Measurements from ENCODE around the gene CHCHD5. TPM values are rescaled to one million over a fixed set of nuclear protein-coding genes. Genes with fewer than 3 reads are reported as not detected.

Gene CHCHD5
- total and polyA plus RNA-seq, 2 of the 8 experiments (the other 6 are each of a cell fraction or from before 2014, with no cell fraction given), result 27.2 to 71.5 TPM

GRCh38 chr2:112621790-112622527 lies 37.5 kb downstream of the CHCHD5 start:
- Histone ChIP-seq H2AK5ac (ENCODE audit: low read depth, low read length) (no peak overlapping the region), H3K14ac (ENCODE audit: insufficient read length) (no peak overlapping the region), H3K4me3 (ENCODE audit: extremely low read depth in 1 of 4, insufficient read depth in 2 of 4, low read depth in 3 of 4, low read length in 4 of 4) (no peak overlapping the region), H3K27me3 (replicated peaks in 1 of 4; ENCODE audit: control insufficient read depth in 3 of 4, extremely low read depth in 1 of 4, insufficient read depth in 3 of 4, low read length in 3 of 4) (no peaks in the 10 kb centered on the region), H4K20me1 (replicated peaks in 1 of 2; ENCODE audit: control insufficient read depth in 1 of 2, insufficient read depth in 2 of 2, low read length in 2 of 2) (no peaks in the 10 kb centered on the region), H2AFZ (ENCODE audit: low read length) (peak overlapping the region; percentile 10), H3K79me1 (ENCODE audit: low read depth, low read length) (no peaks in the 10 kb centered on the region), H3K23me2 (ENCODE audit: low read depth, low read length) (peaks cover 1% of the 10 kb centered on the region; the same call in 1 of the 2 replicates), H3K36me3 (ENCODE audit: control insufficient read depth in 2 of 4, insufficient read depth in 4 of 4, low read length in 3 of 4) (no peaks in the 10 kb centered on the region), H3K9ac (replicated peaks in 1 of 4; ENCODE audit: extremely low read depth in 1 of 4, low read depth in 3 of 4, low read length in 3 of 4) (peak overlapping the region in 1 of 4 experiments; percentile 2; a peak in 1 of 7 replicates), H3K27ac (ENCODE audit: low read depth, low read length) (no peak overlapping the region), H2BK15ac (ENCODE audit: low read length) (no peak overlapping the region), H2BK120ac (replicated peaks; ENCODE audit: low read depth, low read length) (no peak overlapping the region), H3K56ac (replicated peaks; ENCODE audit: insufficient read length, low read depth, low read length) (no peak overlapping the region), H4K8ac (ENCODE audit: extremely low read depth, insufficient read depth, low read length) (no peak overlapping the region), H3K79me2 (ENCODE audit: control insufficient read depth in 1 of 2, insufficient read depth in 2 of 2, low read length in 2 of 2) (no peaks in the 10 kb centered on the region), H2BK12ac (ENCODE audit: low read depth, low read length) (no peak overlapping the region; the same call in 1 of the 2 replicates), H3K18ac (ENCODE audit: extremely low read depth, low read length) (no peak overlapping the region), H3K4me1 (replicated peaks in 1 of 4; ENCODE audit: control insufficient read depth in 3 of 4, insufficient read depth in 4 of 4, low read length in 3 of 4) (no peaks in the 10 kb centered on the region), H2BK20ac (ENCODE audit: low read length) (no peak overlapping the region), H2BK5ac (ENCODE audit: low read depth, low read length) (0 out of 2 replicates have a peak overlapping the region, but pooled peaks have one; percentile 40), H3K9me3 (ENCODE audit: insufficient read depth in 2 of 2, low read depth in 1 of 2, low read length in 1 of 2) (no peaks in the 10 kb centered on the region), H3K4me2 (ENCODE audit: insufficient read depth in 1 of 2, low read depth in 2 of 2, low read length in 2 of 2) (no peak overlapping the region; a peak in 1 of 4 replicates), H4K91ac (replicated peaks; ENCODE audit: insufficient read length, low read length) (no peak overlapping the region), H3K23ac (ENCODE audit: insufficient read length) (no peak overlapping the region), H3K4ac (replicated peaks; ENCODE audit: insufficient read length, low read depth, low read length) (no peak overlapping the region), H4K5ac (ENCODE audit: insufficient read length, low read depth, low read length) (no peak overlapping the region)
- no peak for FAIRE-seq
- DNase-seq (ENCODE audit: low read depth in 1 of 2, low spot score in 2 of 2), result no peak
- POLR2A ChIA-PET (ENCODE audit: partially characterized antibody), result interaction anchor here (2.5 kb wide), 1 partner anchor 25 kb away, joined by 12 read pairs; the partner anchor contains the start of gene SLC20A1
- 82% methylated on average over 22 of the region's 22 CpGs; no CpG with 5 or more reads in 1 of the 2 experiments for WGBS, 2 experiments (ENCODE audit: extremely low coverage in 1 of 2, insufficient coverage in 1 of 2, insufficient read length in 1 of 2, insufficient replicate concordance in 2 of 2, low coverage in 1 of 2, low lambda C conversion rate in 2 of 2, missing lambda C conversion rate in 1 of 2)
- CTCF ChIA-PET (ENCODE audit: partially characterized antibody), result interaction anchor here (1.1 kb wide), 2 partner anchors 9 to 105 kb away, joined by 3 to 6 read pairs; no protein-coding TSS in a partner anchor
- TF ChIP-seq RNF2 (IDR thresholded peaks at IDR 0.05; ENCODE audit: borderline replicate concordance, low read depth, low read length, missing control alignments, poor library complexity, severe bottlenecking) (no peak), BACH1 (IDR thresholded peaks at IDR 0.05; ENCODE audit: low read length) (no peak), SUZ12 (IDR thresholded peaks at IDR 0.05; ENCODE audit: low read length) (no peak), GTF2F1 (IDR thresholded peaks at IDR 0.05; ENCODE audit: borderline replicate concordance, low read depth, low read length) (no peak), RFX5 (IDR thresholded peaks at IDR 0.05; ENCODE audit: borderline replicate concordance, low read depth, low read length) (no peak), KDM5A (IDR thresholded peaks at IDR 0.05; ENCODE audit: low read length) (no peak), POLR2AphosphoS5 (IDR thresholded peaks at IDR 0.05; ENCODE audit: low read depth, low read length) (no peak), ASH2L (IDR thresholded peaks at IDR 0.05; ENCODE audit: low read length) (no peak), MAFK (IDR thresholded peaks at IDR 0.05; ENCODE audit: low read depth, low read length) (no peak), TAF7 (optimal IDR thresholded peaks at IDR 0.05; ENCODE audit: borderline replicate concordance, low read depth, low read length) (no peak), GABPA (IDR thresholded peaks at IDR 0.05; ENCODE audit: borderline replicate concordance, insufficient read depth, low read length) (no peak), CEBPB (IDR thresholded peaks at IDR 0.05; ENCODE audit: low read depth, low read length) (no peak), FOSL1 (IDR thresholded peaks at IDR 0.05; ENCODE audit: insufficient read depth, low read depth, low read length) (no peak)

Data from H1 (cell line).